GM21528 (cell line): ENCODE data around the gene KIT.

Source experiments
- ATAC-seq: cut with Tn5 transposase; IDR thresholded peaks from one replicate; pipeline ENCODE4 v1.9.1; 2021; ENCODE audit warnings: mild to moderate bottlenecking, moderate library complexity; ENCODE audit not compliant: unreplicated experiment, low FRiP score

KIT gene

DNA sequence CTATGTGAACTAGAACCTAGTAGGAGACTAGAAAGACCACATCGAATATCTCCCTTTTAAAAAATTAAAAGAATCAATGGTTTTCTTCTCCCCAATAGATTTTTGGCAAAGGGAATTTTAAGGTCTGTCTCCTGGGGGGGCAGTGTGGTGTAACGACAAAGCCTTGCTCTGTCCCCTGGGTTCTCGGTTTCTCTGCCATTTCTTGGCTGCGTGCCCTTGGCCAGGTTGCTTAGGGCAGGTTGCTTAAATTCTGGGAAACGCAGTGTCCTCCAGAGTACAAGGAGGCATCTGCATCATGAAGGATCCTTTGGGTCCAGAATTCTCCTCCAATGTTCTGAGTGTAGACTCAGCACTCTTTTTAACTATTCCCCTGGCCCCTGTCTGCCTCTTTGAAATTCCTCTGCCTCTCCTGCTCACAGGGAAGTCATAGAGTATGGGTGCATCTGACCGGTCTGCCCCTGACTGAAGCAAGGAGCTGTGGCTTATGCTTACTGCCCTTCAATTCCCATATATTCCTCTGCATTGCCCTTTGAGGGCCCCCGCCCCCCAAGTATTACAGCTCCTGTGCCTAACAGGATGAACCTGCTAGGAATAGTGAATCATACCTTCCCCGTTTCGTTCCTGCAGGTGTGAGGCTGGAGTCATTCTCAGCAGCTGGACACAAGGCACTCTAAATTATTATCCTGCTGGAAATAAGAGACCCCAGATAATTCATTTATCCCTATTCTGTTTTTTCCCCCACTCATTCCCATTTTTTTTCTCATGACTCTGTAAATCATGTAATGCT is 2.2 kb downstream of the KIT start:
- ATAC-seq = no peak

DNA sequence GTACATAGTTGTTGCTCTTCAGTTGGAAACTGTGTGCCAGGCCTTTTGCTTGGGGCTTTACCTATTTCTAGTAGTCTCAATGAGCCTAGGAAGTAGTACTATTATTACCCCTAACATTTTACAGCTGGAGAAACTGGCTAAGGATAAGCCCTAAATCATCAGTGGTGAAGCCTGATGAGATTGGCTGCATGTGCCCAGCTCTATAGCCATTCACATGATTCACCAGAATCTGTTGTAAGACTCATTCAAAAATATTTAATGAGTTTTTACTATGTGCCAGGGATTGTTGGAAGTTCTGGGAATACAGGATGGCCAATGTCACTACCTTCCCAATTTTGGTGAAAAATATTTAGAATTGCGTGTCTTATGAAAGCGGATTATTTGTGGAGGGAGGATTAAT is 2.8 kb downstream of the KIT start:
- ATAC-seq = no peak

DNA sequence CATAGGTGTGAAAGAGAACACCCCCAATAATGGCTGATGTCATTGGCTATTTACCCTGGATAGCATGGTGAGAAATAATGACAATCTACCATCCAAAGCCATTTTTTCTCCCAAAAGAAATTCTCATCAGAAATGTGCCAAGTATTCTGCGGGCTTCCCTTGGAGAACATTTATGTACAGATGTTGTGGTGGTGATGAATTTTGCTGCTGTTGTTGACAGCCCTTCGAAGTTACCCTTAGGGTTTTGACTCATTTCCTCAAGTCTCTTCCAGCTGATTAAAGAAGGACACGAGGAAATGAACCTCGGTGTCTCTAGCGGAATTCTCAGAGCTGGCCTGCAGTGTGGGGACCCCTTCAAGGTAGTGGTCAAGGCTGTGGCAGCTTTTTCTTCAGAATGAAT is 3.4 kb downstream of the KIT start:
- no peak for ATAC-seq

DNA sequence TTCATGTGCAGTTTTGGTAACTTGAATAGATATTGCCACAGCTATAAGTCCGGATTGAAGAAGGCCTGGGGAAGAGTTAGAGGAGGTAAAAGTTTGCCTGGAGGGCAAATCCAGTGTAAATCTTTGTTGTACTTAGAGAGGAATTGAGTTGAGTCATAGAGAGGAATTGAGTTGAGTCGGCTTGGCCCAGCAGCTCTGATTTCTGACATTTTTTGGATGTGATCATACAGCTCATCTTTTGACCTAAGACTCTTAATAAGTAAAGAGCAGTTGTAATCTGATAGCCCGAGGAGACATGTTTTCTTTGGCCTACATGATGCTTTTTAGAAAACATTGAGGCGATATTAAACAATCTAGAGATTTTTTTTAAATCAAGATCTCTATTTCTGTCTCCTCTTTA is 3.9 kb downstream of the KIT start:
- no peak for ATAC-seq

DNA sequence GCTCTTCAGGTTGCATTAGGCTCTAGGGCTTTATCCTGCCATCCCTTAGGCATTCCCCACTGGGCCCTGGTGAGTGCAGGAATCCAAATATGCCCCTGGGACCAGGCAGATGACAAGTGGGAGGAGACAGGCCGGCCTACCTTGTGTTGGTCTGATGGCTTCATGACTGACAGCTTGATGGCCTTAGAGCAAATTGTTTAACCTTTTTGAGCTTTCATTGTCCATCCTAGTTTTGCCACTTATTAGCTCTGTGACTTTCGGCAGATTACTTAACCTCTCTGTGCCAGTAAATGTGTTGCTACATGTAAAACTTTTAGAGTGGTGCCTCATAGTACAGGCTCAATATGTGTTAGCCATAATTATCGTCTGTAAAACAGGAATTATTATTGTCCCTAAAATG is 4.4 kb downstream of the KIT start:
- no peak for ATAC-seq

DNA sequence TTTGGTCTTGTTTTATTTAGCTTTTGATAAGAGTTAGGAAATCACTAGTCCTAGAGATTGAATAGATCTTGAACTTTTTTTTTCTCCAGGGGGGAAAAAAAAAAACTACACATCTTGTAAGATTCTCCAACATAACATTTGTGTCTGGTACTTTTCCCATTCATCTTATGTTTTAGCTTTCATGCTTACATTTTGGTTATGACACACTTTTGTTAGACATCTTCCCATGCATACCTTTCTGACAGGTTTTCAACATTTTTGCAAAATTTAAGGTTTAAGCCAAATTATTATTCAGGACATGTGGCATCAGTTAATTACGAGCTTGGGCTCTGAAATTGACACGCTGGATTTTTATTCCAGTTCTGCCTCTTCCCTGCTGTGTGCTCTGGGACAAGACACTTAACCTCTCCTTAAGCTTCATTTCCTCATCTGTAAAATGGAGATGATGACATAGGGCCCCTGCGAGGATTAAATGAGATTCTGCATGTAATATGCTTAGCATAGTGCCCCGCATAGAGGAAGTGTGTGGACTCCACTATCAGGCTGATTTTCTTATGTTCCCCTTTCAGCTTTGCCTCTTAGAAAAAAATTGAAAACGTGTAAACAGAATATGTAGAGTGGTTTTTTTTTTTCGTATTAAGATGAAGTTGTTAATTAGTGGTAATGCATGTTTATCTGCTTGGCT is 5.3 kb downstream of the KIT start:
- ATAC-seq = no peak

DNA sequence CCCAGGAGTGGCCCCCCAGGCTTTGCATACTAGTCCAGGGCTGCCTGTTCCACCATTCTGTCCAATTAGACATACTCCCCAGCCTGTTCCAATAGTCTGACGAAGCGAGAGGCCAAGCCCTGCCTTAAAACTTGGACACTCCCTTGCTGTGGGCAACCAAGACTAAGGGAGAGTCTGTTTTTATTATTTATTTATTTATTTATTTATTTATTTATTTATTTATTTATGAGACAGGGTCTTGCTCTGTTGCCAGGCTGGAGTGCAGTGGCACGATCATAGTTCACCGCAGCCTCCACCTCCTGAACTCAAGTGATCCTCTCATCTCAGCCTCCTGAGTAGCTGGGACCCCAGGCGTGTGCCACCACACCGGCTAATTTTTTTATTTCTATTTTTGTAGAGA is 6.6 kb downstream of the KIT start:
- no peak for ATAC-seq

DNA sequence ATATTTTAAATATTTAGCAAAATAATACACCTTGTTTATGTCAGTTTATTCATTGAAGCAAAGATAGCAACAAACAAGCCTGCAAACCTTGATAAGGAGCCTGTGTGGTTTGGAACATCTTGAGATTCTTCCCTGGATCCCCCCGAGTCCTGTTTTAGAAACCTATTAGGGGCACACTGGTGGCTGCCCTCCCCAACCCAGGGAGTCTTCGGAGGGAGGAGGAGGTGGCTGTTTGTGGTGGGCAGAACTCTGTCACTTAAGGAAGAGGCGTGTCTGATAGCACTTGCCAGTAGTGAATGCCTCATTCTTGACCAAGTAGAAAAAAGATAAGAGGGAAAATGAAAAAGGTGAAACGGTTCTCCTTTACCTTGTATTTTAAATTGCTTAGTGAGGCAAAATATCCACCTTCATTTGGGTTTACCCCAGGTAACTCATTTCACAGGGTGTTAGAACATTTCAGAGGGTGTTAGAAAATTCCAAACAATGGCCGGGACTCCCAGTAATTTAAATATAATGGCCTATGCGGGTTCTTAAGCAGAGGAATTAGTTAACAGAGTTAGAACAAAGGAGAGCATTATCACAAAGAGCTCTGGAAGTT is 10.4 kb downstream of the KIT start:
- ATAC-seq = no peak

DNA sequence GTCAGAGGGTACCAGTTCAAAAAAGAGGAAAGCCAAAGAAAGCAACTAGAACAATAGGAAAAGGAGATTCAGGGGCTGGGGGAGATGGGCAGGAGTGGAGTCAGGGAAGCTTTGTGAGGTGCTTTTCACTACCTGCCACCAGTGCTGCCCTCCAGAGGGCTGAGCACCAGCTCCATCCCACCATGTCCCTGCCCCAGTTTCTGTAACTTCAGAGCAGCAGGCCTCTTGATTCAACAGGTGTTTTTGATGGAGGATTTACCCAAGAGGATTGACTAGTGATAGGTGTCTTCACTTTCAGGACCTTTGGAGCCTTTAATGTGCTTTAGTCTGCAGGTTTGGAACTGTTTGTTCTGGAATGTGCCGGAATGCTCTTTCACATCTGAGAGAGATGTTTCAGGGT is 12.1 kb downstream of the KIT start:
- no peak for ATAC-seq

DNA sequence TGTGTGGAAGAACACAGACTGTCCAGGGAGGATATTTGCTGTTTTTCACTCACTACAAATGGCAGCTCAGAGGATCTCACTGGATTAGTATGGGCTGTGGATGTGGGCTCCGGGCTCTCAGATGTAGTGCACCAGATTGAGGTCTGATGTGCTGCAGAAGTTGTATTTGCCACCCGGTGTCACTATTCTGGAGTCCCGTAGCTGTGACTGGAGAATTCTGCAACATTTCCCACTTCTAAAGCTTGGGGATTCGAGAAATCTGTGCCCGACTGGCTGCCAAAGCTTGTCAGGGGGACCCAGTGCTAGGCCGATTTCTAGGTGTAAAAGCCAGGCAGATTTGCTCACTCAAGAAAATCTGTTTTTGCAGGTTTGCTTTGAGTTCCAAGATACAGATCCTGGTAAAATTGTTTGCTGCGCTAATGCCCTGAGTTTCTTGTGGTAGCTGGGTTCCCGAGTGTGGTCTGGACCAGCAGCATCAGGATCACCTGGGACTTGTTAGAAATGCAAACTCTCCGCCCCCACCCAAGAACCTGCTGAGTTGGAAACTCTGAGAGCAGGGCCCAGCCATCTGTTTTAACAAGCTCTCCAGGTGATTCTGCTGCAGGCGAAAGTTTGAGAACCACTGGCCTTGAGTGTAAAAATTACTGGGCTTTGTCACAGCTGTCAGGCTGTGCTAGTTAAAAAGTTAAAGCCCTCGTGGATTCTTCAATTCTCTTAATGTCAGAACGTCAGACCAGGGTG is 18.1 kb downstream of the KIT start:
- no peak for ATAC-seq

DNA sequence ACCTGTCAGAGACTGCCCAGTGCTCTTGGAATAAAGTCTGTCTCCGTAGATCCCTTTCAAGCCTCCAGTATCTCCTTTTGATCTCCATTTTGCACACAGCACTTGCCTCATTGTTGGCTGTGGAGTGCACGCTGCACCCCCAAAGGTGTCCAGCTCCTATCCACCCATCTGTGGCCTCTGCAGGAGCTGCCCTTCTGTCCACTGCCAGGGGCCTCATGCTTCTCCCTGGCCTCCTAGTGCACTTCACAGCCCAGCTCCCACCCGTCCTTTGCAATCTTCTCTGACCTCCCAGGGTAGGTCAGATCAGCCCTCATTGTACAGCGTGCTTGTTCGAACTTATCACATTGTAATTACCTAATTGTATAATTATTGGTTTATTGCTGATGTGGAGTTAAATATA is 18.9 kb downstream of the KIT start:
- ATAC-seq = no peak

DNA sequence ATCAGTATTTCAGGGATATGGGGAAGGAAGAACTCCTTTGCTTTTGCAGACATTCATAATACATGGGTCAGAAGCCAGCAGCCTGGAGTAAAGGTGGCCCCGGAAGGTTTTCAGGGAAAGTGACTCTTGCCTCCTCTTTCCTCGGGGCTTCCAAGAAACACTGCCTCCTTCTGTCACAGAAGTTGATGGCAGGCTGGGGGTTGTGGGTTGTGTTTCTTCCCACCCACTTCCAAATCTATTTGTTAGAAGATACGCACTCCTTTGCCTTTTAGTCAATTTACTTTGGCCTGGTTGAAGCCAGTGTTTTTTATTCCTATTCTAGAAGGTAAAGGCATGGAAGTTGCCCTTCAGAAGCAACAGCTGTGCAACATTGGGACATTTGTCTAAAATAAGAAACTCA is 19.7 kb downstream of the KIT start:
- no peak for ATAC-seq

DNA sequence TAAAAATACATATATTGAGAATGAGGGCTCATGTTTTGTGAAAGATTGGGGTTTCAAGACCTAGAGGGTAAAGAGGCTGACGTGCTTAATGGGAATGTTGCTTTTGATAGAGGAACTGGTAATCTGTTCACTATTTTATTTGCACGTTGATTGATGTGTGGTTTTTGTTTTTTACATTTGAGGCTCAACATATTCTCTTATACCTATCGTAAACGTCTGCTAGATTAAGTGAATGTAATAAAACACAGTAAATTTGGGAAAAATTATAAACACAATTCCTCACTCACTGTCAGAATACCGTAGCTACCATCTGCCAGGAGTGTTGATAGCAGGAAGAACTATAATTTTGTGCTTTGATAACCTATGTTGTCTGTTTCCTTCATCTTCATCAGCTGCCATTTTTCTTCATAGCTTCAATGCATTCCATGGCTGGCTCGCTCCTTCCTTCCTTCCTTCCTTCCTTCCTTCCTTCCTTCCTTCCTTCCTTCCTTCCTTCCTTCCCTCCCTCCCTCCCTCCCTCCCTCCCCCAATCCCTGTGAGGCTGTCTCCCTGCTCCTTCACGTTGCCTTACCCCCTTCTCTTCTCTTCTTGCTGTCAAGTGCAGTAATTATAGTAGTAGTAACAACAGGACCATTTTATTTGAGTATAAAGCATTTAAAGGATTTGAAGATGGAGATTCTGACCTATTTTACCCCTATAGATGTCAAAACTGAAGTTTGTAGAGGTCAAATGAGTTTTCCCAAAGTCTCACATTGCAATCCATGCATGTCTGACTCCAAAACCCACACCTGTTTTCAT is 20.3 kb downstream of the KIT start:
- no peak for ATAC-seq

DNA sequence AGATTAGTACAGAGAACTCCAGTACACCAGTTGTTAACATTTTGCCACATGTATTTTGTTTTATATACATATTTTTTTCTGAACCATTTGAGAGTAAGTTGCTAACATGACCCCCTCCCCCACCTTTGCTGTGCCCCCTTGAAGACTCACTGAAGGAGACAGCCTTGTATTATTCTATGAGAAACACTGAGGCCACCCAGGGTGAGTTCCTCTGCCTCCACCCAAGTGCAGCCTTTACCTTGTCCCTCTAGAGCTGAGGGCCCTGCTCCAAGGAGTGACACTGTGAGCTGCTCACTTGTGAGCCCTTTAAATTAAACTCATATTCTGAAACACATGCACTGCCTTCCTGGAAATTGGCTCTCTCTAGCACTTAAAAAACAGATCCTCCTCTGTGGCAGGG is 21.1 kb downstream of the KIT start:
- ATAC-seq = no peak

DNA sequence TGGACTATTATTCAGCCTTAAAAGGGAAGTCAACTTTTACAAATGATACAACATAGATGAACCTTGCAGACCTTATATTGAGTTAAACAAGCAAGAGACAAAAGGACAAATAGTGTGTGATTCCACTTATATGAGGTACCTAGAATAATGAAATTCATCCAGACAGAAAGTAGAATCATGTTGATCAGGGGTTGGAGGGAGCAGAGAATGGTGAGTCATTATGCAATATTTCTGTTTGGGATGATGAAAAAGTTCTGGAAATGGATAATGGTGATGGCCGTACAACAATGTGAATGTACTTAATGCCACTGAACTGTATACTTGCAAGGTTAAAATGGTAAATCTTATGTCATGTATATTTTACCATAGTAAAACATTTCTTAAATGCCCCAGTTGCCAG is 22.1 kb downstream of the KIT start:
- ATAC-seq = no peak

DNA sequence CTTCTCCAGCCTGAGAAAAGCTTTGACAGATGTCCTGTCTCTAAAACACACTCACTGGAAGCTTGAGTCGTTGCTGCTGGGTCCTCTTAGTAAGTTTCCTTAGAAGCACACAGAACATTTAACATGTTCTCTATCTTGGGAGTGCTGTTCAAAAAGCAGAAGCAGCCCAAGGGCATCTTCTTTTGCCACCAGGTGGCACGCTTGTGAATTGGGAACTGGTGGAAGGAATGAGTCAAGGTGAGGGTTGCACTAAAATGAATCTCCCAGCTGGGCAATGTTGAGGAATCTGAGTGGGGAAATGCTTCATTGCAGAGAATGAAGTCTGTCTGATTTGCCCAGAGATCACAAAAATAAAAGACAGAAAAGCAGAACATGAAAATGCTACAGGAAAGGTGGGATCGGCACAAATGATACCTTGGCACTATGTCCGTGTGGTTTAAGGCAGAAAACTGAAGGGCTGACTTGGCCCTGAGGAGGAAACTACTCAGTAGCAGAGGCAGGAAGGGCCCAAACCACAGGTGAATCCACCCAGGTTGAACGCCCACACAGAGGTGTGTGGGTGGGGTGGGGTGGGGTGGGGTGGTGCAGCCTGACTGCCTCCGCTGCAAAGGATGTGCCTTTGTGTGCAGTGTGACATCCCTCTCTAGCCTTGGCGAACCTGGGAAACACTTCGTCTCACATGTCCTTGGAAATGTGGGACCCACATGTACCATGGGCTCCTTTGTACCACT is 26.0 kb downstream of the KIT start:
- no peak for ATAC-seq

DNA sequence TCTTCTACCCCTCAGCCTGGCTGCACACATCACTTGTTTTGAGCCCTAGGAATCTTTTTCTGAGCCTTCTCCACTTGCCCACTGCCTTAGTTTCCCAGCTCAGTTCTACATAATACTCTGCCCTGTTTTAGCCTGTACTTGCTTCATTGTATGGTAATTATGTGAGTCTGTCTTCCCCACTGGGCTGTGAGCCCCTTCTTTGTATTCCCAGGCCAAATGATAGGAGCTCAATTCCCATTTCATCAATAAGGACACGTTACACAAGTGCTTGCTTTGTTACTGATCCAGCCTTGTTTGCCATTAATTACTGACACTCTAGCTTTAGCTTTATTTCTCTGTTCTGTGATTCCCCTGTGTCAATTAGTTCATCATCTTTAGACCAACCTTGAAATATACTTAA is 28.1 kb downstream of the KIT start:
- ATAC-seq = no peak

DNA sequence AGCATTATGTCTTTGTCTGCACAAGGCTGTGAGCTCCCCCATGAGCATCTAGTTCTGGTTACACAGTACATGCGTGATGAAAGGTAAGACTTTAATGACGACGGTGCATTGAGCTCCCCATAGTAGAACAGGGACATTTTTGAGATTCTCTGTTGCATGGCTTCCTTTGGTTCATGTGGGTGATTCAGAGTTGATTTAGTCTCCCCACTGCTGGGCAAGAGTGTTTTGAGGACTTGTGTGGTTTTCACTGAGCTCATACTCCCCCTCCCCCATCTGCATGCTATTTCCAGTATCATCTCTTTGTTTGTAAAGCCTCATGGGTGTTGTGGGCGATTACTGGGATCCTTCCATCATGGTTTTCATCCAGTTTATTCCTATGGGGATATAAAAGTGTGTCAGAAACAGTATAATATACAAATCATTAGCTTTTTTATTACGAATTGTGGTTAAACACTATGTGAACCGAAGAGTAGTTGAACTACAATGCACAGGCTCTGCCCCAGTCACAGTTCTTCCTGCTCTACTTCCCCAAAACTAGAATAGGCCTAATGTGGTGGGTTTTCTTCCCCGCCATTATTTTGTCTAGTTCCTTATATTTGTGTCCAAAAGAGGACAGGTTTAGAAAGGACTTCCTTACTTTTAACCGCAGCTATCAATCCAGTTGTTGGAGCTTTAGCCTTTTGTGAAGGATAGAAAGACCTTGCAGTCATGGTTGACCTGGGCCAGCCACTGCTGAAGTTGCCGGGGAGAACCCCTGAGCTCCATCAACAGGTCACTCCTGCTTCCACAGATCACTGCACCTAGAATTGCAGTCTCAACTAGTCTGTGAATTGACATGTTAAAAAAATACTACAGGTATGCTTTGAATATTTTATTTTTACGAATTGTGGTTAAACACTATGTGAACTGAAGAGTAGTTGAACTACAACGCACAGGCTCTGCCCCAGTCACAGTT is 30.4 kb downstream of the KIT start:
- ATAC-seq = no peak

DNA sequence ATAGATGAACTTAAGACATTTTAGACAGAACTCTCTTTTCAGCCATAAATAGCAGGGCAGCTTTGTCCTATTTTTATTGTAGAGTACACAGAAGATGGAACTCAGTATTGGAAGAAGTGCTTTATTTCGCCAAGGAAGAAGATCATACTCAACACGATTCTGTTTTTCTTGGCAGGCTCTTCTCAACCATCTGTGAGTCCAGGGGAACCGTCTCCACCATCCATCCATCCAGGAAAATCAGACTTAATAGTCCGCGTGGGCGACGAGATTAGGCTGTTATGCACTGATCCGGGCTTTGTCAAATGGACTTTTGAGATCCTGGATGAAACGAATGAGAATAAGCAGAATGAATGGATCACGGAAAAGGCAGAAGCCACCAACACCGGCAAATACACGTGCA is 37.6 kb downstream of the KIT start:
- no peak for ATAC-seq
